ENCODE data around the gene MEX3A.
A peak's percentile ranks its signal among the peaks of the same experiment; 100 is the strongest.
"Not testable (repeated sequence)": the region's sequence is repeated elsewhere in the genome, so short reads cannot be mapped to it uniquely, and the experiment has no call there.

Gene MEX3A

GRCh38 chr1:156122519-156123355 is 40.5 kb upstream of the MEX3A start:
- H3K27me3 ChIP-seq (ENCODE audit: insufficient read depth, low read depth, severe bottlenecking): no peaks in the 10 kb centered on the region
- H3K4me3 ChIP-seq (ENCODE audit: low read depth, low read length): no peak overlapping the region
- TF ChIP-seq, protein P1, sequence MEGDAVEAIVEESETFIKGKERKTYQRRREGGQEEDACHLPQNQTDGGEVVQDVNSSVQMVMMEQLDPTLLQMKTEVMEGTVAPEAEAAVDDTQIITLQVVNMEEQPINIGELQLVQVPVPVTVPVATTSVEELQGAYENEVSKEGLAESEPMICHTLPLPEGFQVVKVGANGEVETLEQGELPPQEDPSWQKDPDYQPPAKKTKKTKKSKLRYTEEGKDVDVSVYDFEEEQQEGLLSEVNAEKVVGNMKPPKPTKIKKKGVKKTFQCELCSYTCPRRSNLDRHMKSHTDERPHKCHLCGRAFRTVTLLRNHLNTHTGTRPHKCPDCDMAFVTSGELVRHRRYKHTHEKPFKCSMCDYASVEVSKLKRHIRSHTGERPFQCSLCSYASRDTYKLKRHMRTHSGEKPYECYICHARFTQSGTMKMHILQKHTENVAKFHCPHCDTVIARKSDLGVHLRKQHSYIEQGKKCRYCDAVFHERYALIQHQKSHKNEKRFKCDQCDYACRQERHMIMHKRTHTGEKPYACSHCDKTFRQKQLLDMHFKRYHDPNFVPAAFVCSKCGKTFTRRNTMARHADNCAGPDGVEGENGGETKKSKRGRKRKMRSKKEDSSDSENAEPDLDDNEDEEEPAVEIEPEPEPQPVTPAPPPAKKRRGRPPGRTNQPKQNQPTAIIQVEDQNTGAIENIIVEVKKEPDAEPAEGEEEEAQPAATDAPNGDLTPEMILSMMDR (IDR thresholded peaks at IDR 0.05; ENCODE audit: low read depth, low read length): no peak
- H3K36me3 ChIP-seq: peaks cover 11% of the 10 kb centered on the region
- peak overlapping the region; percentile 93 for H3K27ac ChIP-seq
- peak; percentile 67 for DNase-seq
- no peaks in the 10 kb centered on the region for H3K9me3 ChIP-seq (ENCODE audit: severe bottlenecking)

DNA sequence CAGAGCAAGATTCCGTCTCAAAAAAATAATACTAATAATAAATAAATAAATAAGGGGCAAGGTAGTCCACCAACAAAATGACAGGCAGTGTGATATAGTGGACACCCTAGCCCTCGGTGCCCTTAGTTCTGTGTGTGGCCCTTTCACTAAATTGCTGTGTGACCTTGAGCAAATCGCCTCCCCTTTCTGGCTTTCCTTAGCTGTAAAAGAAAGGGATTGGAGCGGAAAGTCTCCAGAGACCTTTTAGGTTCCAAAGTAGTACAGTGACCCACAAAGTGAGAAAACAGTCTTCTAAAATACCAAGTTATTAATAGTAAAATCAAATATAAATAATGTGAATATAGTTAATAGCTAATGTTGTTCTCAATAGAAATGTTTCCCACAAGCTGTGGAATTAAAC is 39.8 kb upstream of the MEX3A start:
- no peak for DNase-seq
- peak overlapping the region; percentile 93 for H3K27ac ChIP-seq
- TF ChIP-seq, protein P1 (IDR thresholded peaks at IDR 0.05; ENCODE audit: low read depth, low read length): no peak
- H3K36me3 ChIP-seq: peaks cover 15% of the 10 kb centered on the region
- H3K4me3 ChIP-seq (ENCODE audit: low read depth, low read length): no peak overlapping the region
- H3K27me3 ChIP-seq (ENCODE audit: insufficient read depth, low read depth, severe bottlenecking): no peaks in the 10 kb centered on the region
- no peaks in the 10 kb centered on the region for H3K9me3 ChIP-seq (ENCODE audit: severe bottlenecking)

- peaks cover 15% of the 10 kb centered on the region for H3K36me3 ChIP-seq
- H3K9me3 ChIP-seq (ENCODE audit: severe bottlenecking): no peaks in the 10 kb centered on the region
- TF ChIP-seq, protein P1 (IDR thresholded peaks at IDR 0.05; ENCODE audit: low read depth, low read length): no peak
- H3K4me3 ChIP-seq (ENCODE audit: low read depth, low read length): no peak overlapping the region
- no peaks in the 10 kb centered on the region for H3K27me3 ChIP-seq (ENCODE audit: insufficient read depth, low read depth, severe bottlenecking)
- DNase-seq: peak; percentile 76
- H3K27ac ChIP-seq: peak overlapping the region; percentile 93
Measured at GRCh38 chr1:156121457-156121856, 39.2 kb upstream of the MEX3A start.

- not testable (repeated sequence) for H3K4me3 ChIP-seq (ENCODE audit: low read depth, low read length); H3K9me3 ChIP-seq (ENCODE audit: severe bottlenecking); H3K27me3 ChIP-seq (ENCODE audit: insufficient read depth, low read depth, severe bottlenecking)
- DNase-seq: peak; percentile 31
- H3K36me3 ChIP-seq: peaks cover 15% of the 10 kb centered on the region
- peak overlapping the region; percentile 93 for H3K27ac ChIP-seq
Measured at GRCh38 chr1:156121005-156121404, 38.7 kb upstream of the MEX3A start.

GRCh38 chr1:156120318-156120717 is 38.1 kb upstream of the MEX3A start:
- H3K4me3 ChIP-seq (ENCODE audit: low read depth, low read length): no peak overlapping the region

DNA sequence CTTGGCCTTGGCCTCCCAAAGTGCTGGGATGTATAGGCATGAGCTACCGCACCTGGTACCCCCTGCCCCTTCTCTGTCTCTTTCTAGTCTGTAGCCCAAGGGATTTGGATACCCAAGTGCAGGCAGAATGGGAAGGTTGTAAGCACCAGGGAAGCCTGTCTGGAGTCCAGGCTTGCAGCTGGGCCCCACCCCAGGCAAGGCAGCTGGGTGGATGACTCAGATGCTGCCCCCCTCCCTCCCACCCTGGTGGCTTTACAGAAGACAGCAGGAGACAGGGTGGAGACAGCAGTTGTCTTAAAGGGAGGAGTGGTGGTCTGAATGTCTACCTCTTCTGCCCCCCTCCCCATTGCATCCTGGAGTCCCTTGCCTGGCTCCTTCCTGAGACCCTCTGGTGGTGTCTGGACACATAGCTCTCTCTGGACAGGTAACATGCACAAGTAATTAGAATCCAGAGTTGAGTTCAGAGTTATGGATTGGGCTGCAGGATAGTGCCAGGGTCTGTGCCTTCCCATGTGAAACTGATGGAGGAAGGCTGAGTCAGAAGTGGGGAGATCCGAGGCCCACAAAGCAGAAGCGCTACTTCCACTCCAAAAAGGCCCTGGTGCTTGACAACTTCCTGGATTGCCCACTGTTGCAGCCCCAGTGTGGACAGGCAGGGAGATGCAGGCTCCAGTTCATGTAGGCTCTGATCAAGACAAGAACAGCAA is 37.4 kb upstream of the MEX3A start:
- Histone ChIP-seq H3K9me3 (ENCODE audit: severe bottlenecking) (no peaks in the 10 kb centered on the region), H3K27me3 (ENCODE audit: insufficient read depth, low read depth, severe bottlenecking) (no peaks in the 10 kb centered on the region), H3K27ac (peak overlapping the region; percentile 93), H3K36me3 (peaks cover 15% of the 10 kb centered on the region), H3K4me3 (ENCODE audit: low read depth, low read length) (no peak overlapping the region)
- TF ChIP-seq, protein P1 (IDR thresholded peaks at IDR 0.05; ENCODE audit: low read depth, low read length): peak; percentile 24
- DNase-seq: peak; percentile 72

More at GRCh38 chr1:156120318-156120717, 38.1 kb upstream of the MEX3A start:
- Histone ChIP-seq H3K27me3 (ENCODE audit: insufficient read depth, low read depth, severe bottlenecking) (no peaks in the 10 kb centered on the region), H3K9me3 (ENCODE audit: severe bottlenecking) (no peaks in the 10 kb centered on the region), H3K27ac (peak overlapping the region; percentile 93), H3K36me3 (peaks cover 15% of the 10 kb centered on the region)
- peak; percentile 74 for DNase-seq
- TF ChIP-seq, protein P1 (IDR thresholded peaks at IDR 0.05; ENCODE audit: low read depth, low read length): no peak

Data from WERI-Rb-1 (cell line).